Embryonic facial prominence (tissue), 1 donor: ENCODE results near the gene MRPL45.

ENCODE experiments used
- DNase-seq: peaks from one replicate; pipeline ENCODE4 v3.0.0-alpha.2; 2016; ENCODE audit errors: extremely low spot score

Gene MRPL45

GRCh38 chr17:38325221-38325851 lies 28.4 kb downstream of the MRPL45 start:
- no peak for DNase-seq

GRCh38 chr17:38326996-38327792 lies 30.2 kb downstream of the MRPL45 start:
- no peak for DNase-seq

- DNase-seq, result no peak
Measured at GRCh38 chr17:38327936-38328335, 31.0 kb downstream of the MRPL45 start.

- no peak for DNase-seq
Measured at GRCh38 chr17:38328620-38329019, 31.7 kb downstream of the MRPL45 start.

- DNase-seq, result no peak
Measured at GRCh38 chr17:38329284-38329683, 32.3 kb downstream of the MRPL45 start.

GRCh38 chr17:38329808-38330730 lies 33.1 kb downstream of the MRPL45 start:
- DNase-seq, result no peak

GRCh38 chr17:38330941-38331411 lies 34.0 kb downstream of the MRPL45 start:
- DNase-seq, result no peak

GRCh38 chr17:38332735-38333134 lies 35.8 kb downstream of the MRPL45 start:
- no peak for DNase-seq

GRCh38 chr17:38333635-38334295 lies 36.8 kb downstream of the MRPL45 start:
- no peak for DNase-seq

- DNase-seq, result no peak
Measured at GRCh38 chr17:38334480-38335364, 37.8 kb downstream of the MRPL45 start.

- DNase-seq, result no peak
Measured at GRCh38 chr17:38336838-38337237, 39.9 kb downstream of the MRPL45 start.

- DNase-seq, result no peak
Measured at GRCh38 chr17:38338053-38338452, 41.1 kb downstream of the MRPL45 start.

GRCh38 chr17:38338535-38338934 lies 41.6 kb downstream of the MRPL45 start:
- no peak for DNase-seq

- no peak for DNase-seq
Measured at GRCh38 chr17:38339891-38340290, 42.9 kb downstream of the MRPL45 start.

- DNase-seq, result no peak
Measured at GRCh38 chr17:38341035-38341721, 44.2 kb downstream of the MRPL45 start.

- no peak for DNase-seq
Measured at GRCh38 chr17:38342886-38343607, 46.1 kb downstream of the MRPL45 start.

- no peak for DNase-seq
Measured at GRCh38 chr17:38343608-38344419, 46.8 kb downstream of the MRPL45 start, which contains the start of gene GPR179. Gene GPR179 (minus strand): TSS chr17:38343956. CDS start chr17:38343789, 167 bp downstream.

- no peak for DNase-seq
Measured at GRCh38 chr17:38344420-38344745, 47.4 kb downstream of the MRPL45 start.
